Endodermal cell (in vitro differentiated cells): ENCODE measurements around the gene SAMD13. TPM values are rescaled to one million over a fixed set of nuclear protein-coding genes. Genes with fewer than 3 reads are reported as not detected.

ENCODE experiments used
- DNase-seq: peaks from one replicate; pipeline ENCODE4 v3.0.0-alpha.2; 2017
- H3K27ac ChIP-seq: 2 replicates; pipeline ENCODE4 v1.5.1; 2013; ENCODE audit warnings: mild to moderate bottlenecking, low read depth, low read length, moderate library complexity
- H3K27me3 ChIP-seq: 2 replicates; pipeline ENCODE4 v1.6.1; 2013; ENCODE audit warnings: mild to moderate bottlenecking, low read length, moderate library complexity; ENCODE audit not compliant: insufficient read depth, control insufficient read depth, poor library complexity, severe bottlenecking
- H3K36me3 ChIP-seq: 2 replicates; pipeline ENCODE4 v1.7.0; 2013; ENCODE audit warnings: mild to moderate bottlenecking, low read length, moderate library complexity; ENCODE audit not compliant: control insufficient read depth, insufficient read depth
- H3K4me1 ChIP-seq: one replicate; pipeline ENCODE4 v1.7.0; 2013; ENCODE audit warnings: low read length; ENCODE audit not compliant: control insufficient read depth, insufficient read depth
- H3K4me3 ChIP-seq: 2 replicates; pipeline ENCODE4 v1.5.1; 2013; ENCODE audit warnings: mild to moderate bottlenecking, low read length, moderate library complexity
- H3K9ac ChIP-seq: 2 replicates; pipeline ENCODE4 v1.6.1; 2013; ENCODE audit warnings: mild to moderate bottlenecking, low read length, moderate library complexity; ENCODE audit not compliant: poor library complexity, severe bottlenecking; ENCODE audit errors: extremely low read depth
- H3K9me3 ChIP-seq: 2 replicates; pipeline ENCODE4 v1.6.1; 2013; ENCODE audit warnings: mild to moderate bottlenecking, low read length, moderate library complexity; ENCODE audit not compliant: control insufficient read depth
- H3K27ac Mint-ChIP-seq: 2 replicates; pipeline ENCODE4 v1.8.0; 2020; ENCODE audit warnings: mixed read lengths
- H3K27me3 Mint-ChIP-seq: 2 replicates; pipeline ENCODE4 v1.8.0; 2021; ENCODE audit warnings: mild to moderate bottlenecking, mixed read lengths; ENCODE audit not compliant: insufficient read depth
- H3K36me3 Mint-ChIP-seq: 2 replicates; pipeline ENCODE4 v1.8.0; 2020; ENCODE audit warnings: low read depth, mixed read lengths
- H3K4me1 Mint-ChIP-seq: 2 replicates; pipeline ENCODE4 v1.8.0; 2020; ENCODE audit warnings: mixed read lengths
- H3K4me3 Mint-ChIP-seq: 2 replicates; pipeline ENCODE4 v1.8.0; 2020; ENCODE audit warnings: mild to moderate bottlenecking, moderate library complexity, mixed read lengths
- H3K9me3 Mint-ChIP-seq: 2 replicates; pipeline ENCODE4 v1.8.0; 2020; ENCODE audit warnings: mild to moderate bottlenecking, mixed read lengths
- WGBS, 2 experiments: methylation state at CpG; one replicate each; pipeline versions ENCODE4 v1.1.5 to v1.1.7; 2013; ENCODE audit warnings: missing lambda C conversion rate in 2 of 2, mixed read lengths in 1 of 2; ENCODE audit not compliant: insufficient coverage in 1 of 2, insufficient read length in 1 of 2; 5-methylcytosine and 5-hydroxymethylcytosine counted together
- total RNA-seq, 2 donors: library from RNA; stranded (reverse); fragmentation: NEBNext Ultra II Directional in 1 of 2; extraction: Animal tissue kit (Norgen Biotek cat#: 25700) in 1 of 2; gene quantifications; 2 replicates in 1 of 2; 3 replicates in 1 of 2; pipeline ENCODE4 v1.2.1, GENCODE V29; 2021
- TF ChIP-seq, protein P1 (sequence below): fragments of 200-600 bp; sonication (generic); conservative IDR thresholded peaks from 2 replicates; pipeline ENCODE4 v1.5.0; 2021; ENCODE audit warnings: antibody characterized with exemption, mild to moderate bottlenecking

The SAMD13 gene
- total RNA-seq, 2 donors from 2014 or later = 1.8 to 2.5 TPM

DNA sequence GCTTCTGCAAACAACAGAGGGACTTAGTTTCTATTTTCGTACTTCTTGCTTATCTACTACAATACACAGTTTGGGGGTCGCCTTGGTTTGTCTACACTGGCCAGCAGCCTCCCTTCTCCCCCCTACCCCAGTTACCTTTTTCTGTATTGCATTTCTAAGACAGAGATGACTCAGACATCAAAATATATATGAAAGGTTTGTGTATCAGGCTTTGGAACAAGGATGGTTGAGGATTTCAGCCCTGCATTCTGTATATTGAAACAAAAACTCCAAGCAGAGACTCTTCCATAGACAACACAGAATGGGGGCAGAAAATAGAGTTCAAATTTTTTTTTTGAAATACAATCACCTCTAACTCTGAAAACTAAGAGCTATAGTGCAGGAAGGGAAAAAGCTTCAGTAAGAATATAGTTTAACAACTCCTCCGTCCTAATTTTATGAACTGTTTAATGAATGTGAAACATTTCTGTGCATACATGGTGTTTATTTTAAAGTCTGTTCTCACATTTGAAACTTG, 1.9 kb downstream of the SAMD13 start:
- Histone ChIP-seq H3K9me3 (no peaks in the 10 kb centered on the region), H3K27ac (no peak overlapping the region), H3K36me3 (no peaks in the 10 kb centered on the region), H3K4me3 (peak overlapping the region; percentile 53), H3K9ac (no peak overlapping the region), H3K4me1 (peaks cover 4% of the 10 kb centered on the region), H3K27me3 (no peaks in the 10 kb centered on the region)
- H3K9me3 Mint-ChIP-seq = no peaks in the 10 kb centered on the region
- WGBS, 2 experiments = 62 to 67% methylated on average over 2 to 3 of the region's 3 CpGs
- no peak for DNase-seq
- peaks cover 6% of the 10 kb centered on the region for H3K27me3 Mint-ChIP-seq
- TF ChIP-seq, protein P1, sequence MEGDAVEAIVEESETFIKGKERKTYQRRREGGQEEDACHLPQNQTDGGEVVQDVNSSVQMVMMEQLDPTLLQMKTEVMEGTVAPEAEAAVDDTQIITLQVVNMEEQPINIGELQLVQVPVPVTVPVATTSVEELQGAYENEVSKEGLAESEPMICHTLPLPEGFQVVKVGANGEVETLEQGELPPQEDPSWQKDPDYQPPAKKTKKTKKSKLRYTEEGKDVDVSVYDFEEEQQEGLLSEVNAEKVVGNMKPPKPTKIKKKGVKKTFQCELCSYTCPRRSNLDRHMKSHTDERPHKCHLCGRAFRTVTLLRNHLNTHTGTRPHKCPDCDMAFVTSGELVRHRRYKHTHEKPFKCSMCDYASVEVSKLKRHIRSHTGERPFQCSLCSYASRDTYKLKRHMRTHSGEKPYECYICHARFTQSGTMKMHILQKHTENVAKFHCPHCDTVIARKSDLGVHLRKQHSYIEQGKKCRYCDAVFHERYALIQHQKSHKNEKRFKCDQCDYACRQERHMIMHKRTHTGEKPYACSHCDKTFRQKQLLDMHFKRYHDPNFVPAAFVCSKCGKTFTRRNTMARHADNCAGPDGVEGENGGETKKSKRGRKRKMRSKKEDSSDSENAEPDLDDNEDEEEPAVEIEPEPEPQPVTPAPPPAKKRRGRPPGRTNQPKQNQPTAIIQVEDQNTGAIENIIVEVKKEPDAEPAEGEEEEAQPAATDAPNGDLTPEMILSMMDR = no peak
- H3K36me3 Mint-ChIP-seq = no peaks in the 10 kb centered on the region
- H3K4me1 Mint-ChIP-seq = peaks cover 23% of the 10 kb centered on the region
- H3K27ac Mint-ChIP-seq = peak overlapping the region; percentile 55
- H3K4me3 Mint-ChIP-seq = peak overlapping the region; percentile 32

DNA sequence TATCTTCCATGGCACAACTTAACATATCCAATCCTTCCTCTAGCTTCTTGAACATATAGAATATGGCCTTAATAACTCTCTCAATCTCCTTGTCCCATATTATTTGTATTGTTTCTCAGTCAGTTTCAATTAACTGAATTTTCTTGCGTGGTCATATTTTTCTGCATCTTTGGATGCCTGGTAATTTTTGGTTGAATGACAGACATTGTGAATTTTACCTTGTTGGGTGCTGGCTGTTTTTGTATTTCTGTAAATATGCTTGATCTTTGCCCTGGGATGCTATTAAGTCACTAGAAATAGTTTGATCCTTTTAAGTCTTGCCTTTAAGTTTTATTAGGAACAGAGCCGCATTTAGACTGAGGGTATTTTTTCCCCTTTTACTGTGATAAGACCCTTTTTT, 5.9 kb downstream of the SAMD13 start:
- H3K27me3 ChIP-seq = no peaks in the 10 kb centered on the region
- Mint-ChIP-seq H3K27me3 (no peaks in the 10 kb centered on the region), H3K4me1 (peaks cover 11% of the 10 kb centered on the region), H3K27ac (no peak overlapping the region), H3K36me3 (no peaks in the 10 kb centered on the region), H3K9me3 (no peaks in the 10 kb centered on the region), H3K4me3 (no peak overlapping the region)
- no peak for DNase-seq
- WGBS, 2 experiments = 95% methylated on average over 2 of the region's 2 CpGs; no CpG with 5 or more reads in 1 of the 2 experiments
- H3K36me3 ChIP-seq = no peaks in the 10 kb centered on the region
- TF ChIP-seq, protein P1 = no peak
- H3K27ac ChIP-seq = no peak overlapping the region
- no peak overlapping the region for H3K4me3 ChIP-seq
- peaks cover 4% of the 10 kb centered on the region for H3K4me1 ChIP-seq
- no peak overlapping the region for H3K9ac ChIP-seq
- H3K9me3 ChIP-seq = no peaks in the 10 kb centered on the region

DNA sequence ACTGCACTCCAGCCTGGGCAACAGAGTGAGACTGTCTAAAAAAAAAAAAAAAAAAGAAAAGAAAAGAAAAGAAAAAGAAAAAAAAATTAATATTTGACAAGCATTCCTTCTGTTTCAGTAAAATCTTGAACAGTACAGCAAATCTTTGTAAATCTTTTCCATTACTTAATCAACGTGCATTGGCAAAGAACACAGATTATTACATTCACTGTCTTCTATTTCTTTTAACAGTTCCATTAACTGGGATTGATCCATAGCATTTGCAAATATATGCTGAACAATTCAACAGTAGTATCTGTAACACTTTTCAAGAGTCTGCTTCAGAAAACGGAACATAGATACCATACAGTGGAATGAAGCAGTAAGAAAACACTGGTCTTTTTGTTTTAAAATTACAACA, 9.8 kb downstream of the SAMD13 start:
- 90 to 93% methylated on average over 2 of the region's 2 CpGs for WGBS, 2 experiments
- no peak for DNase-seq
- peaks cover 2% of the 10 kb centered on the region for H3K9me3 Mint-ChIP-seq
- H3K4me1 Mint-ChIP-seq = no peaks in the 10 kb centered on the region
- H3K27ac ChIP-seq = no peak overlapping the region
- H3K36me3 Mint-ChIP-seq = no peaks in the 10 kb centered on the region
- no peak overlapping the region for H3K4me3 ChIP-seq
- no peak overlapping the region for H3K27ac Mint-ChIP-seq
- H3K36me3 ChIP-seq = no peaks in the 10 kb centered on the region
- no peak overlapping the region for H3K4me3 Mint-ChIP-seq
- H3K27me3 Mint-ChIP-seq = no peaks in the 10 kb centered on the region
- no peaks in the 10 kb centered on the region for H3K27me3 ChIP-seq
- no peaks in the 10 kb centered on the region for H3K4me1 ChIP-seq
- no peak overlapping the region for H3K9ac ChIP-seq
- H3K9me3 ChIP-seq = no peaks in the 10 kb centered on the region
- TF ChIP-seq, protein P1 = no peak
